T follicular helper cell (primary cell): ENCODE data around the gene TEX261.

Experiments used
- DNase-seq: peaks from one replicate; pipeline ENCODE4 v3.0.0-alpha.2; 2020; ENCODE audit warnings: low read depth

TEX261 gene

GRCh38 chr2:70936979-70937811, 57.5 kb downstream of the TEX261 start:
- DNase-seq = no peak

- no peak for DNase-seq
These were observed 58.3 kb downstream of the TEX261 start for GRCh38 chr2:70936165-70936978.
